ENCODE results near the gene LGALS13.

GRCh38 chr19:39592381-39592780 lies 9.9 kb upstream of the LGALS13 start:
- TF ChIP-seq CTCF (IDR thresholded peaks at IDR 0.05) (no peak), POLR2AphosphoS5 (IDR thresholded peaks at IDR 0.05) (no peak), EP300 (IDR thresholded peaks at IDR 0.05) (no peak), POLR2A (IDR thresholded peaks at IDR 0.05) (no peak)
